ENCODE data around the gene KCNA2. TPM values are rescaled to one million over a fixed set of nuclear protein-coding genes. Genes with fewer than 3 reads are reported as not detected.

KCNA2 gene
- total RNA-seq, 1 donor from 2014 or later: 9.4 TPM

DNA sequence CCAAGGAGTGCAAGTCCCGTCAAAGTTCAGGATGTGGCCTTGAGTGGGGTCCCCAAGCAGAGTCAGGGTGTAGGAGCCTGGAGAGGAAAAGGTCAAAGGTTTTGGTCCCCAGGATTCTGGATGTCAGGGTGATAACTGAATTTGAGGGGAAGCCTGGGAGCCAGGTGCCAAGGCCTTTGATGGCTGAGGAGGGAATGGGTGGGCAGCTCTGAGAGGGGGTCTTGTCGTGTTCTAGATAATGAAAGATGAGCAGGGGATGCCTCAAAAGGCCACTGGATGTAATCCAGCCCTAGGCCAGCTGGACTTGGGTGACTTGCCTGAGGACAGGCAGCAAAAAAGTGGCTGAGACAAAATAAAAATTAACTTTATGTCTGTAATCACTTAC, 27.5 kb upstream of the KCNA2 start:
- intact Hi-C loops (cut with DNase I): loop anchor here (5.0 kb wide), 2 partner anchors 134 to 149 kb away; no protein-coding TSS in a partner anchor
- Histone ChIP-seq H3K27ac (no peak overlapping the region), H3K27me3 (no peaks in the 10 kb centered on the region), H3K4me3 (no peak overlapping the region), H3K4me1 (peaks cover 0 to 8% of the 10 kb centered on the region in 2 donors), H3K9me3 (no peaks in the 10 kb centered on the region), H3K36me3 (no peaks in the 10 kb centered on the region)
- no peak for DNase-seq (ENCODE audit: low spot score in 2 of 2)
- no peak for TF ChIP-seq CTCF (IDR thresholded peaks at IDR 0.05)

- H3K4me1 ChIP-seq: peaks cover 0 to 8% of the 10 kb centered on the region in 2 donors
- no peak for TF ChIP-seq CTCF (IDR thresholded peaks at IDR 0.05)
- intact Hi-C loops (cut with DNase I): loop anchor here (5.0 kb wide), 2 partner anchors 135 to 150 kb away; no protein-coding TSS in a partner anchor
- DNase-seq (ENCODE audit: low spot score in 2 of 2): no peak
- no peaks in the 10 kb centered on the region for H3K27me3 ChIP-seq
- no peaks in the 10 kb centered on the region for H3K36me3 ChIP-seq
- H3K4me3 ChIP-seq: no peak overlapping the region
- no peaks in the 10 kb centered on the region for H3K9me3 ChIP-seq
- no peak overlapping the region for H3K27ac ChIP-seq
Measured at GRCh38 chr1:110631836-110632620, 25.9 kb upstream of the KCNA2 start.

DNA sequence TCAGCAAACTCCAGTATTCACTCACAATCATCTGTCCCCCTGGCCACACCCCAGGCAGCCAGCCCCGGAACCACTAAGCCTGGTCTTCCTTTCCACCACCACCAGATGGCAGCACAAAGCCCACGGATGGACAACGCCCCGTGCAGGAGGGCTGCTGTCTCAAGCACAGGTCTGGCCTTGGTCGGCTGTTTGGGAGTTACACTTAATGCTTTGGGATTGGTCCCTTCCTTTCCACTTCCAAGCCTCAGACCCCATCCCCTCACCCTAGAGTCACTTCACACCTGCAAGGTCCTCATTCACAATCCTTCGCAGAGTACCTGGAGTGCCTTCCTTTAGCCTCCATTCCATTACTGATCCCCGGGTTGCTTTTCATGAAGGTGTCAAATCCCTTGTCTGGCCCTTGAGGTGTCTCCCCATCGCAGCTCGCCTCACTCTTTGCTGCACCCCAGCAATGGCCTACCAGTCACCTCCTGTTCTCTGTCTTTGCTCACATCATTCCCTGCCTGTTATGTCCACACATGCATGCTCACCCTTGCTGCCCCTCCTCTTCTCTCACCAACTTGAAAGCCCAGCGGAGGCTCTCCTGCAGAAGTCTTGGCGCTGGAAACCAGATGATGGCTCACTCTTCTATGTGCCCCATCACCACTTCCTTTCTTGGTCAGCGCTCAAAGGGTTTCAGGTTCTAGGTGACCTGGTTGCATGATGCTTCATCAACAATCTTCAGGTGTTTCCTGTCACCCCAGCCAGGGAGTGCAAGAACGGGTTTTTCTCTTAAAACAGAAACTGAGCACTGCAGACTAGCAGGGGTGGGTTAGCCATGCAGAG, 24.9 kb upstream of the KCNA2 start:
- H3K9me3 ChIP-seq: no peaks in the 10 kb centered on the region
- H3K27me3 ChIP-seq: no peaks in the 10 kb centered on the region
- no peak overlapping the region for H3K27ac ChIP-seq
- peaks cover 0 to 8% of the 10 kb centered on the region in 2 donors for H3K4me1 ChIP-seq
- H3K36me3 ChIP-seq: no peaks in the 10 kb centered on the region
- peak in 1 of 2 donors; percentile 78 for DNase-seq (ENCODE audit: low spot score in 2 of 2)
- intact Hi-C loops (cut with DNase I): loop anchor here (5.0 kb wide), 2 partner anchors 136 to 151 kb away; no protein-coding TSS in a partner anchor
- peak; percentile 63 to 78 (median 69) for TF ChIP-seq CTCF (IDR thresholded peaks at IDR 0.05)
- H3K4me3 ChIP-seq: no peak overlapping the region

GRCh38 chr1:110628323-110629105, 22.4 kb upstream of the KCNA2 start:
- intact Hi-C loops (cut with DNase I): no loop called here
- no peak for DNase-seq (ENCODE audit: low spot score in 2 of 2)

More at GRCh38 chr1:110628323-110629105, 22.4 kb upstream of the KCNA2 start:
- H3K4me3 ChIP-seq: no peak overlapping the region
- H3K9me3 ChIP-seq: no peaks in the 10 kb centered on the region
- H3K4me1 ChIP-seq: no peaks in the 10 kb centered on the region
- H3K27me3 ChIP-seq: no peaks in the 10 kb centered on the region
- no peaks in the 10 kb centered on the region for H3K36me3 ChIP-seq
- TF ChIP-seq CTCF (IDR thresholded peaks at IDR 0.05): no peak
- H3K27ac ChIP-seq: no peak overlapping the region
